Skeletal muscle tissue (tissue), 4 donors: Measurements from ENCODE around the gene LRRC32. TPM values are rescaled to one million over a fixed set of nuclear protein-coding genes. Genes with fewer than 3 reads are reported as not detected.

Source experiments
- H3K27ac ChIP-seq: one replicate; pipeline ENCODE4 v1.7.0; 2013; ENCODE audit warnings: mild to moderate bottlenecking, low read depth, low read length, inconsistent platforms
- H3K27me3 ChIP-seq, 3 donors: one replicate each; pipeline ENCODE4 v1.7.0; 2013; ENCODE audit warnings: low read length in 3 of 3; ENCODE audit not compliant: control insufficient read depth in 3 of 3, insufficient read depth in 3 of 3
- H3K36me3 ChIP-seq, 3 donors: one replicate each; pipeline ENCODE4 v1.7.0; 2013; ENCODE audit warnings: low read length in 3 of 3; ENCODE audit not compliant: control insufficient read depth in 3 of 3, insufficient read depth in 3 of 3
- H3K4me1 ChIP-seq, 3 donors: one replicate each; pipeline ENCODE4 v1.7.0; 2013; ENCODE audit warnings: low read length in 3 of 3, mild to moderate bottlenecking in 3 of 3; ENCODE audit not compliant: control insufficient read depth in 3 of 3, insufficient read depth in 3 of 3
- H3K4me3 ChIP-seq, 3 donors: one replicate each; pipeline ENCODE4 v1.7.0; 2013; ENCODE audit warnings: low read length in 3 of 3
- H3K9ac ChIP-seq, 3 donors: one replicate each; pipeline ENCODE4 v1.7.0; 2013; ENCODE audit warnings: low read length in 3 of 3, mild to moderate bottlenecking in 3 of 3, moderate library complexity in 2 of 3, low read depth in 1 of 3
- H3K9me3 ChIP-seq, 3 donors: one replicate each; pipeline ENCODE4 v1.7.0; 2013; ENCODE audit warnings: low read length in 3 of 3; ENCODE audit not compliant: control insufficient read depth in 3 of 3
- total RNA-seq: library from RNA; depleted of rRNA; stranded (reverse); fragments of >200 nt; gene quantifications from one replicate; pipeline ENCODE4 v1.2.3, GENCODE V29; 2014
- donor health status: Osteomylitis.

The LRRC32 gene
- total RNA-seq, 1 donor from 2014 or later: 6.3 TPM

GRCh38 chr11:76682684-76683083, 12.1 kb upstream of the LRRC32 start:
- H3K4me3 ChIP-seq: no peak overlapping the region
- no peak overlapping the region for H3K27ac ChIP-seq
- H3K36me3 ChIP-seq: no peaks in the 10 kb centered on the region
- peaks cover 0 to 5% (median 3%) of the 10 kb centered on the region in 3 donors for H3K27me3 ChIP-seq
- no peak overlapping the region for H3K9ac ChIP-seq
- H3K4me1 ChIP-seq: peaks cover 3 to 7% (median 7%) of the 10 kb centered on the region in 3 donors
- H3K9me3 ChIP-seq: no peaks in the 10 kb centered on the region

- Histone ChIP-seq H3K4me3 (no peak overlapping the region), H3K27me3 (peaks cover 0 to 5% (median 3%) of the 10 kb centered on the region in 3 donors), H3K36me3 (no peaks in the 10 kb centered on the region), H3K27ac (no peak overlapping the region), H3K4me1 (peaks cover 3 to 11% (median 8%) of the 10 kb centered on the region in 3 donors), H3K9me3 (no peaks in the 10 kb centered on the region), H3K9ac (no peak overlapping the region)
These were observed 11.6 kb upstream of the LRRC32 start for GRCh38 chr11:76682106-76682505.

GRCh38 chr11:76680518-76681425, 10.2 kb upstream of the LRRC32 start:
- Histone ChIP-seq H3K27me3 (peaks cover 0 to 5% (median 3%) of the 10 kb centered on the region in 3 donors), H3K27ac (no peak overlapping the region), H3K4me1 (peaks cover 3 to 14% (median 10%) of the 10 kb centered on the region in 3 donors), H3K9ac (no peak overlapping the region), H3K9me3 (no peaks in the 10 kb centered on the region), H3K36me3 (no peaks in the 10 kb centered on the region), H3K4me3 (no peak overlapping the region)

- peak overlapping the region in 1 of 3 donors; percentile 17 for H3K9ac ChIP-seq
- no peaks in the 10 kb centered on the region for H3K9me3 ChIP-seq
- no peak overlapping the region for H3K4me3 ChIP-seq
- peaks cover 3 to 15% (median 14%) of the 10 kb centered on the region in 3 donors for H3K4me1 ChIP-seq
- H3K27me3 ChIP-seq: peaks cover 0 to 5% (median 3%) of the 10 kb centered on the region in 3 donors
- no peak overlapping the region for H3K27ac ChIP-seq
- H3K36me3 ChIP-seq: no peaks in the 10 kb centered on the region
These were observed 7.8 kb upstream of the LRRC32 start for GRCh38 chr11:76678321-76678720.

- Histone ChIP-seq H3K27me3 (peaks cover 0 to 5% (median 3%) of the 10 kb centered on the region in 3 donors), H3K36me3 (no peaks in the 10 kb centered on the region), H3K27ac (no peak overlapping the region), H3K4me3 (no peak overlapping the region), H3K9ac (no peak overlapping the region), H3K9me3 (no peaks in the 10 kb centered on the region), H3K4me1 (peaks cover 3 to 21% (median 19%) of the 10 kb centered on the region in 3 donors)
These were observed 6.9 kb upstream of the LRRC32 start for GRCh38 chr11:76677458-76677765.

GRCh38 chr11:76676636-76677457, 6.3 kb upstream of the LRRC32 start:
- Histone ChIP-seq H3K27ac (no peak overlapping the region), H3K27me3 (peaks cover 0 to 5% (median 3%) of the 10 kb centered on the region in 3 donors), H3K9me3 (no peaks in the 10 kb centered on the region), H3K36me3 (no peaks in the 10 kb centered on the region), H3K4me1 (peaks cover 5 to 23% (median 23%) of the 10 kb centered on the region in 3 donors), H3K4me3 (no peak overlapping the region), H3K9ac (no peak overlapping the region)

GRCh38 chr11:76674517-76675400, 4.2 kb upstream of the LRRC32 start:
- no peaks in the 10 kb centered on the region for H3K9me3 ChIP-seq
- peaks cover 8 to 16% (median 13%) of the 10 kb centered on the region in 3 donors for H3K27me3 ChIP-seq
- no peak overlapping the region for H3K9ac ChIP-seq
- H3K4me3 ChIP-seq: no peak overlapping the region
- no peaks in the 10 kb centered on the region for H3K36me3 ChIP-seq
- no peak overlapping the region for H3K27ac ChIP-seq
- peaks cover 13 to 30% (median 26%) of the 10 kb centered on the region in 3 donors for H3K4me1 ChIP-seq

- H3K36me3 ChIP-seq: no peaks in the 10 kb centered on the region
- H3K9me3 ChIP-seq: no peaks in the 10 kb centered on the region
- no peak overlapping the region for H3K9ac ChIP-seq
- H3K4me3 ChIP-seq: no peak overlapping the region
- H3K27ac ChIP-seq: no peak overlapping the region
- H3K27me3 ChIP-seq: peaks cover 15 to 26% (median 24%) of the 10 kb centered on the region in 3 donors
- H3K4me1 ChIP-seq: peaks cover 15 to 34% (median 27%) of the 10 kb centered on the region in 3 donors
These were observed 2.9 kb upstream of the LRRC32 start for GRCh38 chr11:76673176-76674142.
